ENCODE measurements around the gene IGF1. TPM values are rescaled to one million over a fixed set of nuclear protein-coding genes. Genes with fewer than 3 reads are reported as not detected.

The IGF1 gene
- total RNA-seq, 2 donors from 2014 or later = 15.8 to 44.8 TPM

GRCh38 chr12:102439426-102440405 is 40.6 kb downstream of the IGF1 start:
- Histone ChIP-seq H3K27me3 (no peaks in the 10 kb centered on the region), H3K27ac (no peak overlapping the region), H3K9me3 (no peaks in the 10 kb centered on the region), H3K36me3 (replicated peaks in 1 of 2; ENCODE audit: insufficient read depth in 1 of 2, low read depth in 2 of 2) (no peaks in the 10 kb centered on the region), H3K4me3 (no peak overlapping the region), H3K4me1 (peaks cover 20% of the 10 kb centered on the region)
- intact Hi-C loops (cut with DNase I) = no loop called here
- ATAC-seq = no peak
- 78 to 87% methylated on average over 11 of the region's 11 CpGs for WGBS, 2 donors
- no peak for DNase-seq
- TF ChIP-seq POLR2A (IDR thresholded peaks at IDR 0.05) = no peak
- TF ChIP-seq, protein P1, sequence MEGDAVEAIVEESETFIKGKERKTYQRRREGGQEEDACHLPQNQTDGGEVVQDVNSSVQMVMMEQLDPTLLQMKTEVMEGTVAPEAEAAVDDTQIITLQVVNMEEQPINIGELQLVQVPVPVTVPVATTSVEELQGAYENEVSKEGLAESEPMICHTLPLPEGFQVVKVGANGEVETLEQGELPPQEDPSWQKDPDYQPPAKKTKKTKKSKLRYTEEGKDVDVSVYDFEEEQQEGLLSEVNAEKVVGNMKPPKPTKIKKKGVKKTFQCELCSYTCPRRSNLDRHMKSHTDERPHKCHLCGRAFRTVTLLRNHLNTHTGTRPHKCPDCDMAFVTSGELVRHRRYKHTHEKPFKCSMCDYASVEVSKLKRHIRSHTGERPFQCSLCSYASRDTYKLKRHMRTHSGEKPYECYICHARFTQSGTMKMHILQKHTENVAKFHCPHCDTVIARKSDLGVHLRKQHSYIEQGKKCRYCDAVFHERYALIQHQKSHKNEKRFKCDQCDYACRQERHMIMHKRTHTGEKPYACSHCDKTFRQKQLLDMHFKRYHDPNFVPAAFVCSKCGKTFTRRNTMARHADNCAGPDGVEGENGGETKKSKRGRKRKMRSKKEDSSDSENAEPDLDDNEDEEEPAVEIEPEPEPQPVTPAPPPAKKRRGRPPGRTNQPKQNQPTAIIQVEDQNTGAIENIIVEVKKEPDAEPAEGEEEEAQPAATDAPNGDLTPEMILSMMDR (IDR thresholded peaks at IDR 0.05) = no peak

- no peaks in the 10 kb centered on the region for H3K27me3 ChIP-seq
- ATAC-seq (no peak), DNase-seq (no peak)
- H3K27ac ChIP-seq = no peak overlapping the region
- H3K9me3 ChIP-seq = no peaks in the 10 kb centered on the region
- H3K4me3 ChIP-seq = no peak overlapping the region
- no peaks in the 10 kb centered on the region for H3K36me3 ChIP-seq (replicated peaks in 1 of 2; ENCODE audit: insufficient read depth in 1 of 2, low read depth in 2 of 2)
- H3K4me1 ChIP-seq = peaks cover 20% of the 10 kb centered on the region
- no peak for TF ChIP-seq POLR2A (IDR thresholded peaks at IDR 0.05)
- TF ChIP-seq, protein P1 (IDR thresholded peaks at IDR 0.05) = no peak
- intact Hi-C loops (cut with DNase I) = no loop called here
- WGBS, 2 donors = 40 to 54% methylated on average over 2 of the region's 2 CpGs
These were observed 41.5 kb downstream of the IGF1 start for GRCh38 chr12:102438827-102439210.

DNA sequence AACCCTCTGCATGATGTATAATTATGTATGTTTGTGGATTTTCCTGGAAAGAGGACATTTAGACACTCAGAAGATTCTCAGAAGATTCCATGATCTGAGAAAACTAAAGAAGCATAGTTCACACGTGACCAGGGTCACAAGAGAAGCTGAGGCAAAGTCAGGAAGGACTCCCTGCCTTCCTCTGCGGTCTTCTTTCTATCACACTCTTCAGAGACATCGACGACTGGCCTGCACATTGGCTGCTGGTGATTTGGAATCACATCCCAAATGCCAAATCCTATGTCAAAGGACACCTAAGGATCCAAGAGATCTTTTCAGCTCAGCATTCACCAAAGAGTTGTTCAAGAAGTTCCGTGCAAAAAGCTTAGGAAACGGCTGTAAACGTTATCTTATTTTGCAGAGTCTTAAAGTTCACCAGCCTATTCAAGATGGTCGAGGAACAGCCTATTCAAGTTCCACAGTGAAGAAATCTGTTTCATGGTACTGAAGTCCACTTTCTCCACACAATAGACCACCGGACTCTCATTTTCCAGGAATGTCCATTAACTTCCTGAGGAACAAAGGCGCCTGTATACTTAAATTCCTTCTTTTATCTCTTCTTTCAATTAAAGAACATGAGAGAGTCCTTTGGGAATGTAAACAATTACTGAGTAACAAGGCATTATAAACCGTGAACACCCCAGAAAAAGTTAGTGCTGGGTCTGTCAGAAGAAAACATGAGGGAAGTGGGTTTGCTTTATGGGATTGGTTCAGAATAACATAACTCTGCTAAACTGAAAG is 42.1 kb downstream of the IGF1 start:
- ATAC-seq = no peak

DNA sequence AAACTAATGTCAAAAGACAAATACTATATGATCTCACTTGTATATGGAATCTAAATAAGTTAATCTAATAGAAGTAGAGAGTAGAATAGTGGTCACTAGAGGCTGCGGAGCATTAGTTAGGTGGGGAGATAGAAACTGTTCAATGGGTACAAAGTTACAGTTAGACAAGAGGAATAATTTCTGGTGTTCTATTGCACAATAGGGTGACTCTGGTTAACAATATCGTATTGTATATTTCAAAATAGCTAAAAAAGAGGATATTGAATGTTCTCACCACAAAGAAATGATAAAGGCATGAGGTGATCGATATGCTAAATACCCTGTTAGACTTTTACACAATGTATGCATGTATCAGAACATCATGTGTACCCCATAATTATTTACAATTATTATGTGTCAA is 42.9 kb downstream of the IGF1 start:
- Histone ChIP-seq H3K9me3 (no peaks in the 10 kb centered on the region), H3K4me1 (peaks cover 20% of the 10 kb centered on the region), H3K4me3 (no peak overlapping the region), H3K27ac (no peak overlapping the region), H3K36me3 (replicated peaks in 1 of 2; ENCODE audit: insufficient read depth in 1 of 2, low read depth in 2 of 2) (no peaks in the 10 kb centered on the region), H3K27me3 (no peaks in the 10 kb centered on the region)
- intact Hi-C loops (cut with DNase I) = no loop called here
- ATAC-seq (no peak), DNase-seq (no peak)
- no peak for TF ChIP-seq POLR2A (IDR thresholded peaks at IDR 0.05)
- TF ChIP-seq, protein P1 (IDR thresholded peaks at IDR 0.05) = no peak
- 86 to 92% methylated on average over 3 of the region's 3 CpGs for WGBS, 2 donors

More for the DNA sequence above, 42.1 kb downstream of the IGF1 start:
- intact Hi-C loops (cut with DNase I) = no loop called here
- H3K36me3 ChIP-seq (replicated peaks in 1 of 2; ENCODE audit: insufficient read depth in 1 of 2, low read depth in 2 of 2) = no peaks in the 10 kb centered on the region
- H3K9me3 ChIP-seq = no peaks in the 10 kb centered on the region
- H3K4me3 ChIP-seq = no peak overlapping the region
- WGBS, 2 donors = 75 to 79% methylated on average over 11 of the region's 11 CpGs
- no peaks in the 10 kb centered on the region for H3K27me3 ChIP-seq
- no peak overlapping the region for H3K27ac ChIP-seq
- no peak for TF ChIP-seq POLR2A (IDR thresholded peaks at IDR 0.05)
- TF ChIP-seq, protein P1 (IDR thresholded peaks at IDR 0.05) = no peak
- peaks cover 20% of the 10 kb centered on the region for H3K4me1 ChIP-seq
- no peak for DNase-seq
